ENCODE data around the gene USP21. TPM values are rescaled to one million over a fixed set of nuclear protein-coding genes. Genes with fewer than 3 reads are reported as not detected.

Gene USP21
- total and polyA plus RNA-seq, 4 experiments from 2014 or later, result 15.5 to 63.6 (median 46.3) TPM

DNA sequence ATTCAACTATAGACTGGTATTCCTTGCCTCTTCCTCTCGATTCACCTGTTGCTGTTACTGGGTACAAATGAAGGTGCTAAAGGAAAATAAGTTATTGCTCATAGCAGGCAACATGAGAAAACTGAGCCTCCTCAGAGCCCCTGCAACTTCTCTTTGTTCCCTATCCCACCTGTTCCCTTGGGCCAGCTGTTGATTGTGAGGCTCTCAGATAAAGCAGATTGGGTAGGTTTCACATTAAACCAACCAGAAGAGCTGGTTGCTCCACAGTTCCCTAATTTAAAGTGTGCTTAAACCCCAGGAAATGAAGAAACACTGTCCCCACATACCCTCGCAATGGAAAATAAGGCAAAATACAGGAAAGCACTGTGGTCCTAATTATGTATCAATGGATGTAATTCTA is 31.7 kb upstream of the USP21 start:
- Mint-ChIP-seq H3K9me3 (no peaks in the 10 kb centered on the region), H3K4me3 (no peak overlapping the region), H3K4me1 (peaks cover 42 to 54% (median 53%) of the 10 kb centered on the region in 4 donors), H3K36me3 (peaks cover 32 to 67% of the 10 kb centered on the region in 2 donors), H3K27ac (peak overlapping the region in 4 of 7 donors; percentile 31 to 65 (median 38)), H3K27me3 (no peaks in the 10 kb centered on the region)
- H3K27ac ChIP-seq (ENCODE audit: low read depth, low read length), result no peak overlapping the region
- peaks cover 47% of the 10 kb centered on the region for H3K4me1 ChIP-seq (ENCODE audit: insufficient read depth, low read length)
- POLR2A ChIA-PET (ENCODE audit: partially characterized antibody), result interaction anchor here (0.6 to 1.7 kb wide), 5 partner anchors 10 to 59 kb away, joined by 3 to 5 read pairs (median 4); partner anchors contain the start of genes B4GALT3 and UFC1
- intact Hi-C loops (cut with micrococcal nuclease), result no loop called here
- peaks cover 58% of the 10 kb centered on the region for H3K36me3 ChIP-seq (ENCODE audit: insufficient read depth, low read length)
- H3K27me3 ChIP-seq (ENCODE audit: insufficient read depth, low read length), result no peaks in the 10 kb centered on the region
- no peak for DNase-seq
- no peaks in the 10 kb centered on the region for H3K9me3 ChIP-seq (ENCODE audit: control insufficient read depth in 1 of 2, low read length in 2 of 2)
- CTCF ChIA-PET (ENCODE audit: partially characterized antibody), result interaction anchor here (0.9 to 1.3 kb wide), 4 partner anchors 13 to 88 kb away, joined by 3 to 5 read pairs (median 3); no protein-coding TSS in a partner anchor
- H3K4me3 ChIP-seq (ENCODE audit: low read length in 2 of 2), result no peak overlapping the region

- ChIA-PET CTCF (ENCODE audit: partially characterized antibody) (interaction anchor here (0.7 to 1.0 kb wide), 2 partner anchors 31 to 43 kb away, joined by 3 read pairs; no protein-coding TSS in a partner anchor), POLR2A (ENCODE audit: partially characterized antibody) (interaction anchor here (6.4 kb wide), 1 partner anchor 11 kb away, joined by 47 read pairs; the partner anchor contains the start of genes NIT1 and PFDN2)
- Mint-ChIP-seq H3K27ac (peak overlapping the region in 5 of 7 donors; percentile 1 to 48 (median 37)), H3K4me1 (peaks cover 40 to 54% (median 53%) of the 10 kb centered on the region in 4 donors), H3K36me3 (peaks cover 26 to 57% of the 10 kb centered on the region in 2 donors), H3K9me3 (no peaks in the 10 kb centered on the region), H3K4me3 (peak overlapping the region in 3 of 8 donors; percentile 4 to 17 (median 9)), H3K27me3 (no peaks in the 10 kb centered on the region)
- Histone ChIP-seq H3K4me3 (ENCODE audit: low read length in 2 of 2) (no peak overlapping the region), H3K36me3 (ENCODE audit: insufficient read depth, low read length) (peaks cover 49% of the 10 kb centered on the region), H3K4me1 (ENCODE audit: insufficient read depth, low read length) (peaks cover 53% of the 10 kb centered on the region), H3K27ac (ENCODE audit: low read depth, low read length) (no peak overlapping the region), H3K9me3 (ENCODE audit: control insufficient read depth in 1 of 2, low read length in 2 of 2) (no peaks in the 10 kb centered on the region), H3K27me3 (ENCODE audit: insufficient read depth, low read length) (no peaks in the 10 kb centered on the region)
- no peak for DNase-seq
- intact Hi-C loops (cut with micrococcal nuclease), result no loop called here
Measured at GRCh38 chr1:161128591-161129420, 30.5 kb upstream of the USP21 start.

- H3K4me3 ChIP-seq (ENCODE audit: low read length in 2 of 2), result no peak overlapping the region
- peaks cover 54% of the 10 kb centered on the region for H3K4me1 ChIP-seq (ENCODE audit: insufficient read depth, low read length)
- peak overlapping the region in 5 of 7 donors; percentile 64 to 99 (median 91) for H3K27ac Mint-ChIP-seq
- no peaks in the 10 kb centered on the region for H3K9me3 ChIP-seq (ENCODE audit: control insufficient read depth in 1 of 2, low read length in 2 of 2)
- intact Hi-C loops (cut with micrococcal nuclease), result no loop called here
- no peaks in the 10 kb centered on the region for H3K27me3 ChIP-seq (ENCODE audit: insufficient read depth, low read length)
- POLR2A ChIA-PET (ENCODE audit: partially characterized antibody), result interaction anchor here (0.6 to 6.4 kb wide), 3 partner anchors 8 to 51 kb away, joined by 3 to 47 read pairs (median 6); partner anchors contain the start of genes NIT1 and PFDN2
- peak overlapping the region in 3 of 8 donors; percentile 23 to 41 (median 34) for H3K4me3 Mint-ChIP-seq
- H3K27ac ChIP-seq (ENCODE audit: low read depth, low read length), result peak overlapping the region; percentile 7
- H3K9me3 Mint-ChIP-seq, result no peaks in the 10 kb centered on the region
- H3K36me3 Mint-ChIP-seq, result peaks cover 26 to 43% of the 10 kb centered on the region in 2 donors
- no peaks in the 10 kb centered on the region for H3K27me3 Mint-ChIP-seq
- peaks cover 37% of the 10 kb centered on the region for H3K36me3 ChIP-seq (ENCODE audit: insufficient read depth, low read length)
- CTCF ChIA-PET (ENCODE audit: partially characterized antibody), result interaction anchor here (1.1 kb wide), 1 partner anchor 31 kb away, joined by 3 read pairs; no protein-coding TSS in a partner anchor
- peaks cover 39 to 57% (median 53%) of the 10 kb centered on the region in 4 donors for H3K4me1 Mint-ChIP-seq
- DNase-seq, result no peak
Measured at GRCh38 chr1:161130266-161130665, 29.0 kb upstream of the USP21 start.

GRCh38 chr1:161131523-161132409 is 27.5 kb upstream of the USP21 start:
- H3K27me3 ChIP-seq (ENCODE audit: insufficient read depth, low read length), result no peaks in the 10 kb centered on the region
- peak in 1 of 5 donors; percentile 54 for DNase-seq
- intact Hi-C loops (cut with micrococcal nuclease), result loop anchor here (1.0 kb wide), 4 partner anchors 13 to 94 kb away; partner anchors contain the start of genes NIT1, PFDN2, PPOX and UFC1
- Mint-ChIP-seq H3K27ac (peak overlapping the region in 3 of 7 donors; percentile 91 to 99 (median 95)), H3K27me3 (no peaks in the 10 kb centered on the region), H3K4me1 (peaks cover 32 to 51% (median 47%) of the 10 kb centered on the region in 4 donors), H3K4me3 (peak overlapping the region in 1 of 8 donors; percentile 91), H3K9me3 (no peaks in the 10 kb centered on the region), H3K36me3 (peaks cover 17 to 34% of the 10 kb centered on the region in 2 donors)
- peak overlapping the region; percentile 78 to 100 for H3K4me3 ChIP-seq (ENCODE audit: low read length in 2 of 2)
- peak overlapping the region; percentile 95 for H3K27ac ChIP-seq (ENCODE audit: low read depth, low read length)
- ChIA-PET CTCF (ENCODE audit: partially characterized antibody) (interaction anchor here (1.0 to 2.3 kb wide), 7 partner anchors 10 to 178 kb away, joined by 3 to 8 read pairs (median 4); partner anchors contain the start of genes ARHGAP30, PPOX and TOMM40L), POLR2A (ENCODE audit: partially characterized antibody) (interaction anchor here (0.6 to 6.4 kb wide), 25 partner anchors 9 to 336 kb away, joined by 3 to 47 read pairs (median 5); partner anchors contain the start of genes ARHGAP30, KLHDC9, LY9 and NDUFS2)
- H3K36me3 ChIP-seq (ENCODE audit: insufficient read depth, low read length), result peaks cover 28% of the 10 kb centered on the region
- no peaks in the 10 kb centered on the region for H3K9me3 ChIP-seq (ENCODE audit: control insufficient read depth in 1 of 2, low read length in 2 of 2)
- H3K4me1 ChIP-seq (ENCODE audit: insufficient read depth, low read length), result peaks cover 54% of the 10 kb centered on the region

GRCh38 chr1:161132410-161133219 is 26.7 kb upstream of the USP21 start, which contains the start of gene DEDD:
TSS of gene DEDD (minus strand) at chr1:161132667. CDS start at chr1:161124462, 8,205 bp downstream.
- ChIA-PET CTCF (ENCODE audit: partially characterized antibody) (interaction anchor here (0.6 to 2.3 kb wide), 11 partner anchors 11 to 179 kb away, joined by 3 to 8 read pairs (median 4); partner anchors contain the start of genes ARHGAP30, KLHDC9, PPOX and TOMM40L), POLR2A (ENCODE audit: partially characterized antibody) (interaction anchor here (0.7 to 6.4 kb wide), 31 partner anchors 8 to 337 kb away, joined by 3 to 47 read pairs (median 5); partner anchors contain the start of genes ARHGAP30, F11R, KLHDC9 and LY9)
- Histone ChIP-seq H3K36me3 (ENCODE audit: insufficient read depth, low read length) (peaks cover 21% of the 10 kb centered on the region), H3K27me3 (ENCODE audit: insufficient read depth, low read length) (no peaks in the 10 kb centered on the region), H3K9me3 (ENCODE audit: control insufficient read depth in 1 of 2, low read length in 2 of 2) (no peaks in the 10 kb centered on the region), H3K4me3 (ENCODE audit: low read length in 2 of 2) (peak within 1 kb of the TSS; percentile 80 to 100), H3K4me1 (ENCODE audit: insufficient read depth, low read length) (peaks cover 51% of the 10 kb centered on the region), H3K27ac (ENCODE audit: low read depth, low read length) (peak within 1 kb of the TSS; percentile 95)
- DNase-seq, result peak; percentile 92 to 95 (median 93)
- no peaks in the 10 kb centered on the region for H3K27me3 Mint-ChIP-seq
- intact Hi-C loops (cut with micrococcal nuclease), result loop anchor here (1.0 kb wide), 4 partner anchors 14 to 93 kb away; partner anchors contain the start of genes NIT1, PFDN2, PPOX and UFC1
- H3K36me3 Mint-ChIP-seq, result peaks cover 10 to 25% of the 10 kb centered on the region in 2 donors
- peak within 1 kb of the TSS in 1 of 8 donors; percentile 91 for H3K4me3 Mint-ChIP-seq
- H3K27ac Mint-ChIP-seq, result peak within 1 kb of the TSS in 3 of 7 donors; percentile 91 to 99 (median 95)
- peaks cover 29 to 43% (median 40%) of the 10 kb centered on the region in 4 donors for H3K4me1 Mint-ChIP-seq
- H3K9me3 Mint-ChIP-seq, result no peaks in the 10 kb centered on the region
